Jurkat, Clone E6-1 (cell line): ENCODE data around the gene PTGES2.
"Not testable (repeated sequence)": the region's sequence is repeated elsewhere in the genome, so short reads cannot be mapped to it uniquely, and the experiment has no call there.

Source experiments
- DNase-seq: peaks from one replicate; pipeline ENCODE4 v3.0.0-alpha.2; 2011; ENCODE audit warnings: low read depth, low spot score
- H3K4me3 ChIP-seq: 2 replicates; pipeline ENCODE4 v1.5.1; 2011; ENCODE audit warnings: mild to moderate bottlenecking, low read length, control low read depth, moderate library complexity

PTGES2 gene

GRCh38 chr9:128142596-128142995 is 15.1 kb upstream of the PTGES2 start:
- DNase-seq, result no peak
- H3K4me3 ChIP-seq, result no peak overlapping the region

DNA sequence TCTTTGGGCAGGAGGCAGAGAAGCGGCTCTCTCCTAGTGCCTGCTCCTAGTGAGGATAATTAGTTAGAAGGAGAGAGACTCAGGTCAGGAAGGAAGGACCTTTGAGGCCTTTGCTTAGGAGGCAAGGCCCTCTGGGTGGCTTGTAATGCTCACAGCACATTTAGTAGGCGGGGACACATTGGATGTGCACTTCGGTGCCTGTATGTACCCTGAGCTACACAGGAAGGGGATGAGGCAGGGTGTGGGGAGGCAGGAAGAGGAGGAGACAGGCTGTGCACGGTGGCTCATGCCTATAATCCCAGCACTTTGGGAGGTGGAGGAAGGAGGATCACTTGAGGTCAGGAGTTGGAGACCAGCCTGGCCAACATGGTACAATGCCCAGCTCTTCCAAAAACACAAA is 14.5 kb upstream of the PTGES2 start:
- DNase-seq, result peak; percentile 70
- peak overlapping the region; percentile 5; the same call in 1 of the 2 replicates for H3K4me3 ChIP-seq

GRCh38 chr9:128141604-128142003 is 14.1 kb upstream of the PTGES2 start:
- no peak overlapping the region for H3K4me3 ChIP-seq
- no peak for DNase-seq

- DNase-seq, result no peak
- H3K4me3 ChIP-seq, result no peak overlapping the region
Measured at GRCh38 chr9:128139621-128140020, 12.1 kb upstream of the PTGES2 start.

GRCh38 chr9:128138001-128138400 is 10.5 kb upstream of the PTGES2 start:
- DNase-seq, result no peak

GRCh38 chr9:128136816-128137793 is 9.6 kb upstream of the PTGES2 start:
- DNase-seq, result no peak

More at GRCh38 chr9:128138001-128138400, 10.5 kb upstream of the PTGES2 start:
- no peak overlapping the region for H3K4me3 ChIP-seq

GRCh38 chr9:128135561-128135960 is 8.0 kb upstream of the PTGES2 start:
- DNase-seq, H3K4me3 ChIP-seq: not testable (repeated sequence)

More at GRCh38 chr9:128136816-128137793, 9.6 kb upstream of the PTGES2 start:
- H3K4me3 ChIP-seq, result no peak overlapping the region

GRCh38 chr9:128132139-128132538 is 4.6 kb upstream of the PTGES2 start:
- DNase-seq, H3K4me3 ChIP-seq: not testable (repeated sequence)

DNA sequence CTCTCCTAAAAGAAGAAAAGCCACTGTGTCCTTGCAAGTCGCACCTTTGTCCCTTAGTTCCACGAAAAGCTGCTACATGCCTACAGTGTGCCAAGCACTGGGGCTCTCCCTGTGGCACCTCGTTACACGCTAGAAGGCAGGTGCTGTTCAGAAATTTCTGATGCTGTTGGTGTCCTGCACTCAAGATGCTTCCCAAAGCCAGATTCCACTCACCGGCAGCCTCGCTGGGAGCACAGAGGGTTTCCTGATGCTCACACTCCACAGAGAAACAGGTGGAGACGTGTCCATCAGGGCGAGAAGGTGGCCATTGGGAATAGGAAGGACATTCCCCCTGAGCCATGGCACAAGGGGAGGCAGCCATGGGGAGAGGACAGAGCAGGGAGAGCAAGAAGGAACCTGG is 3.8 kb upstream of the PTGES2 start:
- H3K4me3 ChIP-seq, DNase-seq: not testable (repeated sequence)

DNA sequence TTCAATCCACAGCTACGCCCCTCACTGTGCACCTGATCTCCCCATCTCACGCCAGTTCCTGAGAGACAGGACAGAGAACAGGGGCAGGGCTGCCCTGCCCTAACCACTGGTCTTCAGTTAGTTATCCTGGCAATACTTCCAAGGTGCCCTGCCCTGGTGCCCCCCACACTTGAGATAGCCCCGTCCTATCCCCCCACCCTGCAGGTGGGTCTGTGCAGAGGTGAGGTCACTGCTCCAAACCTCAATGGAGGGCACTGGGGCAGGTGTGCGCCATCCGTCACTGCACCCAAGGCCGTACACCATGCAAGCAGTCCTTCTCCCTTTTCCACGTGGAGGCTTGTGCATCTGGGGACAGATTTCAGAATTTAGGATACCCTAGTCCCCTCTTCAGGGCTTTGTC is 3.1 kb upstream of the PTGES2 start:
- not testable (repeated sequence) for H3K4me3 ChIP-seq, DNase-seq

GRCh38 chr9:128129976-128130590 is 2.6 kb upstream of the PTGES2 start:
- not testable (repeated sequence) for H3K4me3 ChIP-seq, DNase-seq

- peak overlapping the region; percentile 91 for H3K4me3 ChIP-seq
Measured at GRCh38 chr9:128128836-128129590, 1.5 kb upstream of the PTGES2 start.

GRCh38 chr9:128127990-128128835 is 684 bp upstream of the PTGES2 start:
- peak; percentile 93 for DNase-seq
- peak overlapping the region; percentile 91 for H3K4me3 ChIP-seq

More at GRCh38 chr9:128128836-128129590, 1.5 kb upstream of the PTGES2 start:
- DNase-seq, result no peak

DNA sequence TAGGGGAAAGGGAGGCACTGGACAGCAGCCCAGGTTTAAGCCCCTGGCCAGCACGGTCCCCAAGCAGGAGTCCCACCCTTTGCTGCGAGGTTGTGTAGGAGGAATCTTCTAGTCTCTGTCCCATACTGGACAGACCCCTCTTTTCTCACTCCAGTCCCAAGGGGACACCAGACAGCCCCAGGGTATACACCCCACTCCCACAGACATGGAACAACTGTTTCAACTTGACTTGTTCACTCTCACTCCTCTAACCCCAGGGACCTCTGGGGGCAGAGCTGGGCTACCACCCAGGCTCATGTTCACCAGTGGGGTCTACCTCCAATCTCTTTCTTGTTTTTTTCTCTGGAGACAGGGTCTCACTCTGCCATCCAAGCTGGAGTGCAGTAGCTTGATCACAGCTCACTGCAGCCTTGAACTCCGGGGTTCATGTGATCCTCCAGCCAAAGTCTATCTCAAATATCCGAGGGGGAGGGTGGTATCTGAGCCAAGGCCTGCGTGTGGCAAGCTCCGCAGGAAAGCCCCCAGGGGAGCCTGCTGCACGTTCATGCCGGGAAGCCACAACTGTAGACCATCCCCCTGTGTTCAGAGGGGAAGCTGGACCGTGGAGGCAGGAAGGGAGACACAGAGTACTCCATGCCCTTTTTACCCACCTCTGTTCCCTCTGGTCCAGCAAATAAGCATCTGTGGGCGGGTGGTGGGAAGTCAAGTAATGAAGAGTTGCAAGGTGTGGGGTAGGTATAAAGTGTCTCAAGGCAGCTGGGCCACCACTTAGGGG is 1.8 kb downstream of the PTGES2 start:
- DNase-seq, result no peak
- peak overlapping the region; percentile 91 for H3K4me3 ChIP-seq

GRCh38 chr9:128124873-128125579 is 2.5 kb downstream of the PTGES2 start:
- DNase-seq, result no peak
- H3K4me3 ChIP-seq, result no peak overlapping the region

GRCh38 chr9:128124451-128124850 is 3.1 kb downstream of the PTGES2 start:
- no peak for DNase-seq
- no peak overlapping the region for H3K4me3 ChIP-seq

- H3K4me3 ChIP-seq, result no peak overlapping the region
- no peak for DNase-seq
Measured at GRCh38 chr9:128123451-128124080, 4.0 kb downstream of the PTGES2 start.
